Fibroblast of skin of back (primary cell): ENCODE results near the gene PRMT7.
A peak's percentile ranks its signal among the peaks of the same experiment; 100 is the strongest.

Experiments
- DNase-seq: peaks from one replicate; pipeline ENCODE4 v3.0.0-alpha.2; 2013

The PRMT7 gene

DNA sequence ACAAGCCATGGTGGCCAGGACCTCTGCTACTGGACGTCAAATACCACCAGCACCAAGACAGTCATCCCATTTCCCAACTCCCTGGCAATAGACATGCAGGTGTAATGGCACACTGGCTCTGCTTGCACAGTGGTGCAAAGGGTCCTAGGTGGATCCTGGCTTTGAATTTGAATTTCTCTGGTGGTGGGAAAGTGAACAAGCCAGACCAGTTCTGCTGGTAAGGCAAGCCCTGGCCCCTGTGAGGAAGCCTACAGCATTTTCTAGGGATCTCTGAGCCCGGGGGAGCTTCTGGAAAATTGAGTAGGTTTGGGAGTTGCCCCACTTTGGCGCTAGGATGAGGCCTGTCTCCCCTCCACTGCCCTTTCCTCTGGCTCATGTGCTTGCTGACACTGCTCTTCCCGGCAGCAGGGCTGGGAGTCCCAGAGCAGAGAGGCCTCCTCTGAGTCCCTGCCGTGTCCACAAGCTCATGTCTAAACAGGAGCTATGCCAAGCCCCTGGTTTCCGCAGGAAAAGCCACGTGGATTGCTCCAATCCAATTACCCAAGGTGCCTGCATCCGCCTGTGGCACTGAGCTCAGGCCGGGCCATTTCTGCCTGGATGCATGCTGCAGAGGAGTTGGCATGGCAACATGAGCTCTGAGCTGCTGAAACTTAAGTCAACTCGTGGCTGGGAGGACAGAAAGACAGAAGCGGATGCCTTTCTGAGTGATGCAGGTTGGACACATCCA is 67.0 kb downstream of the PRMT7 start:
- DNase-seq = no peak

GRCh38 chr16:68378436-68379415 is 67.9 kb downstream of the PRMT7 start:
- no peak for DNase-seq

GRCh38 chr16:68379472-68380347 is 68.9 kb downstream of the PRMT7 start:
- DNase-seq = no peak

- DNase-seq = no peak
Observed at GRCh38 chr16:68380348-68380670, 69.5 kb downstream of the PRMT7 start.

- no peak for DNase-seq
Observed at GRCh38 chr16:68380676-68381362, 70.0 kb downstream of the PRMT7 start.

DNA sequence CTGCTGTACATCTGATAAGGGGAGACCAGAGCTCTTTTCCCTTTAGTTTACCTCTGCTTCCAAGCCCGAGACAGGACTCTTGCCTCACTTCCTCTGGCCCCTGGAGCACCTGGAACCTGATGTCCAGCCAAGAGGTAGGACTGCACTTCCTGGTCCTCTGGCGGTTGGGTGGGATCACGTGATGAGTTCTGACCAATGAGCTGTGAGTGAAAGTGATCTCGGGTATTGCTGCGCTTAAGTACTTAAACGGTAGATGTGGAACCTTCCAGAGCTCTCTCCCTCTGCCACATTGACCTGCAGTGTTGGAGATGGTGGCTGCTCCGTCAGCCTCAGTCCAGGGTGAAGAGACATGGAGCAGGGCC is 70.5 kb downstream of the PRMT7 start:
- no peak for DNase-seq

DNA sequence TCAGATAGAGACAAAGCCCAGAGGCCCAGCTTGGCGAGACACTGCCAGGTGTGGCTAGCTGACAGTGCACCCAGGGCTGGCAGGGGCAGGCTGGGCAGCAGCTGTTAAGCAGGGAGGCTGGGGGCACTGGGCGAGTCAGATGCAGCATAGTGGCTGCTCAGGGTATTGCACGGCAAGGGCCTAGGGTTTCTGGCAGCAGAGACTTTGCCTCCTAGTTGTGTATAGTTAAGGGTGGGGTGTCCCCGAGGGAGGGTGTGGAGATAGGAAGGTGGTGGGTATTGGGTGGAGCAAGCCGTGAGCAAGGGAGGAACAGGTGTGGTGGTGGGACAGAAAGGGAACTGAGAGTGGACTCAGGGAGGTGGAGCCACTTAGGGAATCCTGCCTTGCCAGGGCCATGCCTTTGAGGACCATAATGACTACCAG is 71.5 kb downstream of the PRMT7 start:
- no peak for DNase-seq

DNA sequence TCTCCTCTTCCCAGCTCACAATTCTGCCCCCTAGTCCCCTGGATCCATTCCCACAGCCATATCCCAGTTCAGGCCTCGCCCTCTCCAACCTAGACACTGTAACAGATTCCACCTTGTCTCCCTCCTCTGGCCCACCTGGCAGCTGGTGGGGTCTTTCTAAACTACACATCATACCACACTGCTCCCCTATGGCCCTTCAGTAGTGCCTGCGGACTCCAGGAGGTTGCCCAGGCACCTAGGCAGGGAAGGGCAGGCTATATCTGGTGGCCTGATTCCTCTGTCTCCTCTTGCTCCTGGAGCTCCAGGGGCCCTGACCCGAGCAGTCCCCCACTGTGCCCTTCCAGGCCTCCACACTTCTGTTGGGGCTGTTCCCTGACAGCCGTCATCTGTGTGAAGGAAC is 73.0 kb downstream of the PRMT7 start:
- no peak for DNase-seq

GRCh38 chr16:68384288-68385161 is 73.7 kb downstream of the PRMT7 start:
- DNase-seq = no peak

GRCh38 chr16:68385371-68385770 is 74.6 kb downstream of the PRMT7 start:
- DNase-seq = no peak

GRCh38 chr16:68386628-68387027 is 75.8 kb downstream of the PRMT7 start:
- DNase-seq = no peak

- no peak for DNase-seq
Observed at GRCh38 chr16:68387301-68387700, 76.5 kb downstream of the PRMT7 start.

DNA sequence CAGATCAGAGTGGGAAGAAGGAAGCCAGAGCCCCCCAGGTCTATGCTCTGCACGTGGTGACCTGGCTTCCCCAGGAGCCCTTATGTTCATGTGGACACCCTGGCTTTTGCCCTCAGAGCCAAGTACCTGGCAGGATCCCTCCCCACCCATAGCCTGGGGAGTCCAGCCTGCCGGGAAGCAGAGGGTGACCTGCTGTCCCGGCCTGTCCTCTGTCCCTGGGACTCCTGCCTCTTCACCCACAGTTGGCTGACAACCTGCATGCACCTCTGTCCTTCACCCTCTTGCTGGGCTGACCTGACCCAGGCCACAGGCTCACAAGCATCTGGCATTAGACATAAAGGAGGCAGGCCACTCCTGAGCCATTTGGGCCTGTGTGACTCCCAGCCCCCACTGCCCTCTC is 77.3 kb downstream of the PRMT7 start:
- DNase-seq = no peak

DNA sequence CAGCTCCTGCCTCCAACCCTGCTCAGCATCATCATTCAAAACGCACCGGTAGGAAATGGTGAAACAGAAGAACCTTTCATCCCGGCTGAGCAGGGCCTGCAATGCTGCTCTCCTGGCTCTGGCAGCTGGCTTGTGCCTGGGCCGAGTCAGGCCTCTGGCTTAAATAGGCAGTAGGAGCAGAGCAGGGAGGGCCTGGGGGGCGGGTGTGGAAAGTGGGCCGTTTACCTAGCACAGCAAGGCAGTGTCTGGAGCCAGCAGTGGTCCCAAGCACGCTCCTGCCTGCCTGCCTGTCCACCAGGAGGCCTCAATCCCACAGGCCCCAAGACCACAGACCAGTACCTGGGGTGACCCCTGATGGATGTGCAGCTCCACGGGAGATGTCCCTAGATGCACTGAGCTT is 78.2 kb downstream of the PRMT7 start:
- no peak for DNase-seq

- DNase-seq = no peak
Observed at GRCh38 chr16:68389750-68390371, 79.0 kb downstream of the PRMT7 start.

GRCh38 chr16:68393333-68393732 is 82.5 kb downstream of the PRMT7 start:
- DNase-seq = no peak

GRCh38 chr16:68395167-68395786 is 84.5 kb downstream of the PRMT7 start:
- DNase-seq = no peak

DNA sequence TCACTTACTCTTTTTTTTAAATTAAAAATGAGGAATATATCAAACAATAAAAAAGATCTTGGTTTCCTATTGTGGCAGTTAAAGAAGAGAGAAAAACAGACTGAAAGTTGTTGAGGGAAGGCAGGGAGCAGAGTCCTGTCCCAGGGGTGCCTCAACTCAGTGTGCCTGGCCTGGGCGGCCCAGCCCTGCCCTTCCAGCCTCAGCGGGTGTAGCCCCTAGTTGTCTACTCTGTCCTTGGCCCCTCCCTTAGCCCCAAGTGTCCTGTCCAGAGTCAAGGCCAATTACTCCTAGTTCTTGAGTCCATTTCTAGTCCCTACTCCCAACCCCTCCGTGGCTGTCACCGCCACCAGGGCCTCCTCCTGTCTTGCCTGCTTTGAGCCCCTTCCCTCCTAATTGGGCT is 85.0 kb downstream of the PRMT7 start:
- no peak for DNase-seq

GRCh38 chr16:68396481-68396880 is 85.7 kb downstream of the PRMT7 start:
- peak; percentile 57 for DNase-seq

GRCh38 chr16:68397710-68398201 is 86.9 kb downstream of the PRMT7 start:
- DNase-seq = no peak
